Measurements from ENCODE around the gene POLD2. TPM values are rescaled to one million over a fixed set of nuclear protein-coding genes. Genes with fewer than 3 reads are reported as not detected.

The POLD2 gene
- total and polyA plus RNA-seq, 2 of the 13 experiments (the other 11 are each of a cell fraction or from before 2014, with no cell fraction given) = 87.6 to 95.1 TPM

GRCh38 chr7:44072364-44073231, 50.8 kb downstream of the POLD2 start (continued):
- no peak for TF ChIP-seq ZNF414 (CRISPR knock-in tag; IDR thresholded peaks at IDR 0.05)
- TF ChIP-seq RBAK (CRISPR knock-in tag; IDR thresholded peaks at IDR 0.05) = no peak
- no peak for TF ChIP-seq HOXA3 (CRISPR knock-in tag; IDR thresholded peaks at IDR 0.05)
- TF ChIP-seq REST (IDR thresholded peaks at IDR 0.05; ENCODE audit: borderline replicate concordance in 1 of 2, low read depth in 1 of 2, low read length in 2 of 2) = no peak
- no peak for TF ChIP-seq FOSL1 (CRISPR knock-in tag; IDR thresholded peaks at IDR 0.05; ENCODE audit: borderline replicate concordance)
- no peak for TF ChIP-seq REXO4 (CRISPR knock-in tag; IDR thresholded peaks at IDR 0.05; ENCODE audit: borderline replicate concordance)
- no peak for TF ChIP-seq CCDC6 (CRISPR knock-in tag; IDR thresholded peaks at IDR 0.05)
- TF ChIP-seq ZFP62 (CRISPR knock-in tag; IDR thresholded peaks at IDR 0.05) = no peak
- TF ChIP-seq TAF15 (IDR thresholded peaks at IDR 0.05; ENCODE audit: low read depth, low read length, poor library complexity, severe bottlenecking) = no peak
- no peak for TF ChIP-seq TFDP1 (CRISPR knock-in tag; IDR thresholded peaks at IDR 0.05; ENCODE audit: borderline replicate concordance)
- TF ChIP-seq SMC3 (IDR thresholded peaks at IDR 0.05; ENCODE audit: low read length) = 0 out of 2 replicates have a peak, but pooled peaks have one; percentile 7
- no peak for TF ChIP-seq MED1 (CRISPR knock-in tag; IDR thresholded peaks at IDR 0.05)
- no peak for TF ChIP-seq NCOA2 (CRISPR knock-in tag; IDR thresholded peaks at IDR 0.05)
- TF ChIP-seq ZNF768 (CRISPR knock-in tag; IDR thresholded peaks at IDR 0.05) = no peak
- TF ChIP-seq ZNF232 (CRISPR knock-in tag; IDR thresholded peaks at IDR 0.05; ENCODE audit: borderline replicate concordance) = no peak
- TF ChIP-seq ZNF589 (CRISPR knock-in tag; conservative IDR thresholded peaks at IDR 0.05) = no peak
- no peak for TF ChIP-seq SMAD9 (CRISPR knock-in tag; IDR thresholded peaks at IDR 0.05)
- TF ChIP-seq ZNF180 (CRISPR knock-in tag; IDR thresholded peaks at IDR 0.05; ENCODE audit: borderline replicate concordance, low read depth) = no peak
- TF ChIP-seq HCFC1 (IDR thresholded peaks at IDR 0.05; ENCODE audit: low read depth, low read length) = no peak
- TF ChIP-seq ZNF17 (CRISPR knock-in tag; IDR thresholded peaks at IDR 0.05) = no peak
- no peak for TF ChIP-seq NR2F2 (IDR thresholded peaks at IDR 0.05; ENCODE audit: borderline replicate concordance, low read depth)
- TF ChIP-seq SRSF1 (optimal IDR thresholded peaks at IDR 0.05; ENCODE audit: low read depth, low read length) = no peak
- TF ChIP-seq ZNF619 (CRISPR knock-in tag; IDR thresholded peaks at IDR 0.05) = no peak
- no peak for TF ChIP-seq ZNF546 (CRISPR knock-in tag; conservative IDR thresholded peaks at IDR 0.05)
- TF ChIP-seq RAD21 (CRISPR knock-in tag; IDR thresholded peaks at IDR 0.05) = peak; percentile 66
- no peak for TF ChIP-seq SNAPC2 (CRISPR knock-in tag; IDR thresholded peaks at IDR 0.05)
